ENCODE results near the gene DICER1.
"Not testable (repeated sequence)": the region's sequence is repeated elsewhere in the genome, so short reads cannot be mapped to it uniquely, and the experiment has no call there.

Gene DICER1

GRCh38 chr14:95157327-95158189, at the start of gene DICER1:
Gene DICER1 (minus strand): TSS chr14:95157529. CDS start chr14:95133458, 24,071 bp downstream.
- DNase-seq: peak; percentile 92

- DNase-seq: no peak
Observed at GRCh38 chr14:95206534-95206933, 49.2 kb upstream of the DICER1 start.

- DNase-seq: peak; percentile 15
Observed at GRCh38 chr14:95204705-95205104, 47.4 kb upstream of the DICER1 start.

GRCh38 chr14:95201745-95202144, 44.4 kb upstream of the DICER1 start:
- DNase-seq: not testable (repeated sequence)

- peak; percentile 55 for DNase-seq
Observed at GRCh38 chr14:95200404-95200803, 43.1 kb upstream of the DICER1 start.

GRCh38 chr14:95199298-95199983, 42.1 kb upstream of the DICER1 start:
- no peak for DNase-seq

GRCh38 chr14:95198320-95198719, 41.0 kb upstream of the DICER1 start:
- DNase-seq: no peak

GRCh38 chr14:95197551-95197950, 40.2 kb upstream of the DICER1 start:
- DNase-seq: no peak

- DNase-seq: no peak
Observed at GRCh38 chr14:95196826-95197545, 39.7 kb upstream of the DICER1 start.

GRCh38 chr14:95196268-95196667, 38.9 kb upstream of the DICER1 start:
- peak; percentile 63 for DNase-seq

- peak; percentile 86 for DNase-seq
Observed at GRCh38 chr14:95195031-95195430, 37.7 kb upstream of the DICER1 start.

GRCh38 chr14:95193081-95193480, 35.8 kb upstream of the DICER1 start:
- no peak for DNase-seq

- DNase-seq: peak; percentile 96
Observed at GRCh38 chr14:95192311-95192710, 35.0 kb upstream of the DICER1 start.

- peak; percentile 39 for DNase-seq
Observed at GRCh38 chr14:95191445-95192199, 34.3 kb upstream of the DICER1 start.

GRCh38 chr14:95190857-95191256, 33.5 kb upstream of the DICER1 start:
- DNase-seq: no peak

- DNase-seq: no peak
Observed at GRCh38 chr14:95190346-95190840, 33.1 kb upstream of the DICER1 start.

GRCh38 chr14:95189367-95190132, 32.2 kb upstream of the DICER1 start:
- DNase-seq: peak; percentile 11

- DNase-seq: no peak
Observed at GRCh38 chr14:95188380-95188779, 31.1 kb upstream of the DICER1 start.

- DNase-seq: no peak
Observed at GRCh38 chr14:95185767-95186392, 28.6 kb upstream of the DICER1 start.

GRCh38 chr14:95185033-95185766, 27.9 kb upstream of the DICER1 start:
- peak; percentile 12 for DNase-seq
